Measurements from ENCODE around the gene RAB39B.
"Not testable (repeated sequence)": the region's sequence is repeated elsewhere in the genome, so short reads cannot be mapped to it uniquely, and the experiment has no call there.

Gene RAB39B

DNA sequence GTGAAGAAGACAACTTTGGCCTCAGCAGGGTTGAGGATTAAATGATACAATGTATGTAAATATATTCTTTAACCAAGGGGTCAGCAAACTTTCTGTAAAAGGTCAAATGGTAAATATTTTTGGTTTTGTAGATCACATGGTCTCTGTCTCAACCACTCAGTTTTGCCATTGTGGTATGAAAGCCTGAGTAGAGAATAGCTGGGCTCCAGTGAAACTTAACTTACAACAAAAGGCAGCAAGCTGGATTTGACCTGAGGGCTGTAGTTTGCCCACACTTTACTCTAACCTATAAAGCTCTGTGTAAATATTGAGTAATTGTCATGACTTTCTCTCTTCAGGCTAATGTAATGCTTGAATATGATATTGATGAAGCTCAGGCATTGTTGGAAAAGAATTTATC lies 28.4 kb downstream of the RAB39B start:
- DNase-seq (ENCODE audit: low read depth), result peak; percentile 1
- TF ChIP-seq, protein P1, sequence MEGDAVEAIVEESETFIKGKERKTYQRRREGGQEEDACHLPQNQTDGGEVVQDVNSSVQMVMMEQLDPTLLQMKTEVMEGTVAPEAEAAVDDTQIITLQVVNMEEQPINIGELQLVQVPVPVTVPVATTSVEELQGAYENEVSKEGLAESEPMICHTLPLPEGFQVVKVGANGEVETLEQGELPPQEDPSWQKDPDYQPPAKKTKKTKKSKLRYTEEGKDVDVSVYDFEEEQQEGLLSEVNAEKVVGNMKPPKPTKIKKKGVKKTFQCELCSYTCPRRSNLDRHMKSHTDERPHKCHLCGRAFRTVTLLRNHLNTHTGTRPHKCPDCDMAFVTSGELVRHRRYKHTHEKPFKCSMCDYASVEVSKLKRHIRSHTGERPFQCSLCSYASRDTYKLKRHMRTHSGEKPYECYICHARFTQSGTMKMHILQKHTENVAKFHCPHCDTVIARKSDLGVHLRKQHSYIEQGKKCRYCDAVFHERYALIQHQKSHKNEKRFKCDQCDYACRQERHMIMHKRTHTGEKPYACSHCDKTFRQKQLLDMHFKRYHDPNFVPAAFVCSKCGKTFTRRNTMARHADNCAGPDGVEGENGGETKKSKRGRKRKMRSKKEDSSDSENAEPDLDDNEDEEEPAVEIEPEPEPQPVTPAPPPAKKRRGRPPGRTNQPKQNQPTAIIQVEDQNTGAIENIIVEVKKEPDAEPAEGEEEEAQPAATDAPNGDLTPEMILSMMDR (IDR thresholded peaks at IDR 0.05; ENCODE audit: insufficient read depth, low read depth, low read length, missing control alignments), result no peak
- no peak overlapping the region for H3K4me3 ChIP-seq (ENCODE audit: low read length)

DNA sequence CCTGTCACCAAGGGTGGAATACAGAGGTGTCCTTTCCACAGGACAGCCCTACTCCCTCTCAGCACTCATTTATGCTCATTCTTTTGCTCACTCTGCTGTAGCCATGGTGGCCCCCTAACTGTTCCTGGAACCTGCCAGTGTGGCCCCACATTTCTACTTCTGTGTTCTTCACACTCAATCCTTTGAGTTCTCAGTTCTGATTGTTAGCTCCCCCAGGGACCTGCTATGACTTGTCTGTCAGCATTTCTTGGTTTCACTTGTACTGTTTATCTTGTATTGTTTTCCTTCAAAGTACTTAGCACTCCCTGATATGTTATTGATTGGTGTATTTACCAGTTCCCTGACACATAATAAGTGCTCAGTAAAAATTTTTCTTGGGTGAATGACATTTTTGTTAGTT lies 33.1 kb downstream of the RAB39B start:
- H3K4me3 ChIP-seq (ENCODE audit: low read length), result no peak overlapping the region
- TF ChIP-seq, protein P1 (IDR thresholded peaks at IDR 0.05; ENCODE audit: insufficient read depth, low read depth, low read length, missing control alignments), result no peak
- DNase-seq (ENCODE audit: low read depth), result peak; percentile 5

DNA sequence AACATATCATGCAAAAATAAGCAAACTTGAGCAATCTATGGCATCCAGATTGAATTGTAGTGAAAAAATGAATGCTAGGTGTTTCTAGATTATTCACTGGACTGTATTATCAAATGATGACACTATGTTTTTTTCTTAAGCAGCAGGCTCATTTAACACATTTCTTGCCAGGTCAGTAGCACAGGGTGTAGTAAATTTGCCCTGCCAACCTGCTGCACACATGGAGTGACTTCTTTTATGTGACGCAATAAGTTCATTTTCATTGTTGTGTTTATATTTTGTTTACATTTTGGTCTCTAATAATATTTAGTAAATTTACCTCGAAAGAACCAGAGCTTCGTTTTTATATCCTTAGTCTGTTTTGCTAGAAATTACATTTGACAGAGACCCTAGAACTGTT lies 38.5 kb downstream of the RAB39B start:
- no peak for DNase-seq (ENCODE audit: low read depth)
- TF ChIP-seq, protein P1 (IDR thresholded peaks at IDR 0.05; ENCODE audit: insufficient read depth, low read depth, low read length, missing control alignments), result no peak

DNA sequence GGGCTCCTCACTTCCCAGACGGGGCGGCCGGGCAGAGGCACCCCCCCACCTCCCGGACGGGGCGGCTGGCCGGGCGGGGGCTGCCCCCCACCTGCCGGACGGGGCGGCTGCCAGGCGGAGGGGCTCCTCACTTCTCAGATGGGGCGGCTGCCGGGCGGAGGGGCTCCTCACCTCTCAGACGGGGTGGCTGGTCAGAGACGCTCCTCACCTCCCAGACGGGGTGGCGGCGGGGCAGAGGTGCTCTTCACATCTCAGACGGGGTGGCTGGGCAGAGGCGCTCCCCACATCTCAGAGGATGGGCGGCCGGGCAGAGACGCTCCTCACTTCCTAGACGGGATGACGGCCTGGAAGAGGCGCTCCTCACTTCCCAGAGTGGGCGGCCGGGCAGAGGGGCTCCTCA lies 40.5 kb downstream of the RAB39B start:
- not testable (repeated sequence) for DNase-seq (ENCODE audit: low read depth); H3K4me3 ChIP-seq (ENCODE audit: low read length)

More for the DNA sequence above, 38.5 kb downstream of the RAB39B start:
- no peak overlapping the region for H3K4me3 ChIP-seq (ENCODE audit: low read length)

DNA sequence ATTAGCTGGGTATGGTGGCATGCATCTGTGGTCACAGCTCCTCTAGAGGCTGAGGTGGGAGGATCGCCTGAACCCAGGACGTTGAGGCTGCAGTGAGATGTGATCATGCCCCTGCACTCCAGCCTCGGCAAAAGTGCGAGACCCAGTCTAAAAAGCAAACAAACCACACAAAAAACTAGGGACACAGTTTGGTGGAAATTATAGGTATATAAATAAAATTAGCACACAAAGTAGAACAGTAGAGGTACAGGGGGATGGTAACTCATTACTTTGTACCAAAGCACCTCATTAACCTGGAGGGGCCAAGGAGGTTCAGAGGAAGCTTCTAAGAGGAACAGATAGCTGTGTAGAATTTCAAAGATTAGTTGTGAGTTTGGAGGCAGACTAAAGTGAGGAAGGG lies 42.9 kb downstream of the RAB39B start:
- DNase-seq (ENCODE audit: low read depth), result no peak
- H3K4me3 ChIP-seq (ENCODE audit: low read length), result no peak overlapping the region
- TF ChIP-seq, protein P1 (IDR thresholded peaks at IDR 0.05; ENCODE audit: insufficient read depth, low read depth, low read length, missing control alignments), result no peak

DNA sequence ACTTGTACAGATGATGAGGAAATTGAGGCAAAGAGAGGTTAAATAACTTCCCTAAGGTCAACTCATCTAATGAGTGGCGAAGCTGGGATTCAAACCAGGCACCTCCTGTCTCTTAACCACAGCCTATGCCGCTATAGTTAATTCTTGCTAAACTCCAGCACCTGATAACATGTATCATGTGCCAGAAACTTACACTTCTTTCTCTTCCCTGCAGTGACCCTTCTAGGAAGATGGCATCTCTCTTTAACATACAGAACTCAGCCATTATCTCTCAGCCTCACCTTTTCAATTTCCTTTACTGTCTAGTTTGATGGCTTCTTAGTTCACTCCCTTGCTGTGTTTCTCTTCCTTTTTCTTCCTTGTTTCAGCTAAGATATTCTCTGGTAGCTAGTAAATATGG lies 45.5 kb downstream of the RAB39B start:
- TF ChIP-seq, protein P1 (IDR thresholded peaks at IDR 0.05; ENCODE audit: insufficient read depth, low read depth, low read length, missing control alignments), result no peak
- no peak for DNase-seq (ENCODE audit: low read depth)
- no peak overlapping the region for H3K4me3 ChIP-seq (ENCODE audit: low read length)

DNA sequence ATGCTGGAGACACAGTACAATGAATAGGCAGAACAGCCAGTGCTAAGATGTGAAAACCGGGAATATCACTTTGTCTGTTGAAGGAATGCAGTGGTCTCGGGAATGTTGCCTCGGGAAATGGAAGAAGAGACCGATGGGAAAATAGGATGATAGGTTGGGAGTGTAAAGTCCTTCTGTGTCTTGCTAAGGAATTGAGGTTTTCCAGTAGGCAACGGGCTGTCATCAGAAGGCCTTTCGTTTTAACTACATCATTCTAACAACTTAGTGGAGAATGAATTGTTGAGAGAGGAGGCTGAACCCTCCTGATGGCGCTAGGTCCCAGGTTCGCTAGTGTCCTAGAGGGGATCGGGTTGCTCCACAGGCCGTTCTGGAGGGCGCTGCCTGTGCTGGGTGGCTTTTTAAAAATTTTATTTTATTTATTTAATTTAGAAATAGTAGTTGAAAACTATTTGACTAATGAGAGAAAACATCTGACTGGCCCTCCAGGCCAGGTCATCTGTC lies 47.3 kb downstream of the RAB39B start:
- H3K4me3 ChIP-seq (ENCODE audit: low read length), result peak overlapping the region; percentile 76
- TF ChIP-seq, protein P1 (IDR thresholded peaks at IDR 0.05; ENCODE audit: insufficient read depth, low read depth, low read length, missing control alignments), result no peak
- no peak for DNase-seq (ENCODE audit: low read depth)
